ENCODE results near the gene OR10A4. TPM values are rescaled to one million over a fixed set of nuclear protein-coding genes. Genes with fewer than 3 reads are reported as not detected.
"Not testable (repeated sequence)": the region's sequence is repeated elsewhere in the genome, so short reads cannot be mapped to it uniquely, and the experiment has no call there.

The OR10A4 gene
- total RNA-seq, 1 donor from 2014 or later = not detected

DNA sequence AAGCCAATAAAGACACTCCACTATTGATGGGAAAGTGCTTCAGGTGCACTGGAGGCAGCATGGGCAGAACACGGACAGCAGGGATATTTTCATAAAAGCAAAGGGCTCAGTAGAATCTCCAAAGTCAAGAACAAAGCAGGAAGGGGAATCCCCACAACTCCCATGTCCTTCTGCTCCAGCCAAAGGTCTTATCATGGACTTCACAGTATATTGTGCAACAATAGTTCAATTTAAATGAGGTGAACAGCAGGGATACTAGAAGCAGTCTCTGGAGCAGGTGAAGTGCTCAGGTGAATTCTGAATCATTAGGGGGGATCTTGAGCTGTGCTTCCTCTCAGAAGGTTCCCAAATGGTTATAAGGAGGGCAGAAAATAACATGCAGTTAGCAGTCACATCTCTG, 22.5 kb downstream of the OR10A4 start:
- H3K4me1 Mint-ChIP-seq = no peaks in the 10 kb centered on the region
- no peak for DNase-seq (ENCODE audit: low read depth, low spot score)
- TF ChIP-seq, protein P1, sequence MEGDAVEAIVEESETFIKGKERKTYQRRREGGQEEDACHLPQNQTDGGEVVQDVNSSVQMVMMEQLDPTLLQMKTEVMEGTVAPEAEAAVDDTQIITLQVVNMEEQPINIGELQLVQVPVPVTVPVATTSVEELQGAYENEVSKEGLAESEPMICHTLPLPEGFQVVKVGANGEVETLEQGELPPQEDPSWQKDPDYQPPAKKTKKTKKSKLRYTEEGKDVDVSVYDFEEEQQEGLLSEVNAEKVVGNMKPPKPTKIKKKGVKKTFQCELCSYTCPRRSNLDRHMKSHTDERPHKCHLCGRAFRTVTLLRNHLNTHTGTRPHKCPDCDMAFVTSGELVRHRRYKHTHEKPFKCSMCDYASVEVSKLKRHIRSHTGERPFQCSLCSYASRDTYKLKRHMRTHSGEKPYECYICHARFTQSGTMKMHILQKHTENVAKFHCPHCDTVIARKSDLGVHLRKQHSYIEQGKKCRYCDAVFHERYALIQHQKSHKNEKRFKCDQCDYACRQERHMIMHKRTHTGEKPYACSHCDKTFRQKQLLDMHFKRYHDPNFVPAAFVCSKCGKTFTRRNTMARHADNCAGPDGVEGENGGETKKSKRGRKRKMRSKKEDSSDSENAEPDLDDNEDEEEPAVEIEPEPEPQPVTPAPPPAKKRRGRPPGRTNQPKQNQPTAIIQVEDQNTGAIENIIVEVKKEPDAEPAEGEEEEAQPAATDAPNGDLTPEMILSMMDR (conservative IDR thresholded peaks at IDR 0.05) = no peak
- H3K27me3 Mint-ChIP-seq (ENCODE audit: low read depth) = no peaks in the 10 kb centered on the region
- no peak overlapping the region for H3K4me3 Mint-ChIP-seq
- H3K27ac Mint-ChIP-seq (ENCODE audit: unreplicated experiment) = no peak overlapping the region
- no peaks in the 10 kb centered on the region for H3K36me3 Mint-ChIP-seq (ENCODE audit: low read depth)
- H3K9me3 Mint-ChIP-seq = peaks cover 3% of the 10 kb centered on the region

DNA sequence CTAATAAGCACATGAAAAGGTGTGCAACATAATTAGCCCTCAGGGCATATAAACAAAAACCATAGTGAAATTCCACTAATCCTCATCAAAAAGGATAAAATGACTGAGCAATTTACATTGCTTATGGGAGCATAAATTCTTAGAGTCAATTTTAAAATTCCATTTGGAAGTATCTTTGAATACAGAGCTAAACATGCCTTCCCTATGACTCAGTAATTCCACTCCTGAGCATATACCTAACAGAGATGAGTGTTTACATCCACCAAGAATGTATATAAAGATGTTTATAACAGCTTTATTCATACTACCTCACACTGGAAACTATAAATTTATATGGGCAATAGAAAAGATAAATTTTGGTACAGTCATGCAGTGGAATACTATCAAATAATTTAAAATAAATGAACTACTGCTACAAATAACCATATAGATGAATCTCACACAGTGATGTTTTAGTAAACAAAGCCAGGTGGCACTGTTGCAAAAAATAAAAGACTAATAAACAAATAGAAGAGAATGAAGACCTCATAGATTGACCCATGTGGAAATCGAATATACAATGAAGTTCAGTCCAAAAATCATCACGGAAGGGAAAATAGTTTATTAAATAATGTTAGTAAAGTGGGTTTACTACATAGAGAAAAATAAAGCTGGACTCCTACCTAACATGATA, 24.0 kb downstream of the OR10A4 start:
- Mint-ChIP-seq H3K27ac (ENCODE audit: unreplicated experiment) (no peak overlapping the region), H3K4me1 (no peaks in the 10 kb centered on the region), H3K36me3 (ENCODE audit: low read depth) (no peaks in the 10 kb centered on the region), H3K4me3 (no peak overlapping the region), H3K9me3 (peaks cover 3% of the 10 kb centered on the region), H3K27me3 (ENCODE audit: low read depth) (no peaks in the 10 kb centered on the region)
- DNase-seq (ENCODE audit: low read depth, low spot score) = no peak
- TF ChIP-seq, protein P1 (conservative IDR thresholded peaks at IDR 0.05) = peak; percentile 29

DNA sequence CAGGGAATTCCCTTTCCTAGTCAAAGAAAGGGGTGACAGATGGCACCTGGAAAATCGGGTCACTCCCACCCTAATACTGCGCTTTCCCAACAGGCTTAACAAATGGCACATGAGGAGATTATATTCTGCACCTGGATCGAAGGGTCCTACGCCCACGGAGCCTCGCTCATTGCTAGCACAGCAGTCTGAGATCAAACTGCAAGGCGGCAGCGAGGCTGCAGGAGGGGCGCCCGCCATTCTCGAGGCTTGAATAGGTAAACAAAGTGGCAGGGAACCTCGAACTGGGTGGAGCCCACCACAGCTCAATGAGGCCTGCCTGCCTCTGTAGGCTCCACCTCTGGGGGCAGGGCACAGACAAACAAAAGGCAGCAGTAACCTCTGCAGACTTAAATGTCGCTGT, 28.4 kb downstream of the OR10A4 start:
- not testable (repeated sequence) for H3K27me3 Mint-ChIP-seq (ENCODE audit: low read depth); H3K4me1 Mint-ChIP-seq; DNase-seq (ENCODE audit: low read depth, low spot score); H3K9me3 Mint-ChIP-seq; H3K27ac Mint-ChIP-seq (ENCODE audit: unreplicated experiment); H3K4me3 Mint-ChIP-seq; H3K36me3 Mint-ChIP-seq (ENCODE audit: low read depth)

DNA sequence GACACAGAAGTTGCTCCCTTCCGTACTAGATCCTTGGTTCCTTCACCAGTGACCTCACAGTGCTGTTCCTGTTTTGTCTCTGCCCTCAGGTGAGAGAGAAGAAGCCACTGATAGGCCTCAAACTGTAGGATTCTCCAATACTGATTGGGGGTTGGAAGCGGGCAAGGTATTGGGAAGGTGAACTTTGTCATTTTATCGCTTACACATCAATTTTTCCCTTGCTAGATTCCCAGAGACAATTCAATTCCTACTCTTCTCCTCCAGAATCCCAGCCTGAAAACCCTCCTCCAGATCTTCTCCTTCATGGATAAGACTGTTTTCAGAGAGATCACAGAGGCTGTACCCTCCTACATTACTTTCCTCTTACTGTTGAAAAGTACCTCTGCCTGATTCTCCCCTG, 35.0 kb downstream of the OR10A4 start:
- no peaks in the 10 kb centered on the region for H3K9me3 Mint-ChIP-seq
- no peaks in the 10 kb centered on the region for H3K27me3 Mint-ChIP-seq (ENCODE audit: low read depth)
- no peak overlapping the region for H3K4me3 Mint-ChIP-seq
- no peaks in the 10 kb centered on the region for H3K4me1 Mint-ChIP-seq
- H3K36me3 Mint-ChIP-seq (ENCODE audit: low read depth) = no peaks in the 10 kb centered on the region
- H3K27ac Mint-ChIP-seq (ENCODE audit: unreplicated experiment) = no peak overlapping the region
- TF ChIP-seq, protein P1 (conservative IDR thresholded peaks at IDR 0.05) = no peak
- no peak for DNase-seq (ENCODE audit: low read depth, low spot score)

DNA sequence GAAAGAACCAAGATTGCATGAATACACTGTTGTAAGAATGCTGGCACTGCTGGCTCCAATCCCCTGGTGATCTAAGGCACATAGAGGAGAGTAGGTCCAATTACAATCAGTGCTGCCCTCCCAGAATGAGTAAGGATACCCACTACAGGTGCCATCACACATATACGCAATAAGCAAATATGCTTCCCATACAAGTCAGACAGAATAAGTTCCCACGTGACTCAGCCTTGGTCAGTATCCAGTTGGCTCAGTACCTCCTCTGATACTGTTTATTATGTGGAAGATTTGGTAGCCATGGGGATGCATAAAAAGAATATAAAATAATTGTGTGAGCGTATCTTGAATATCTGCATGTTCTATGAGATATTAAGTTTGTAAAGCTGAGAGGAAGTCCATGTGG, 35.5 kb downstream of the OR10A4 start:
- DNase-seq (ENCODE audit: low read depth, low spot score) = no peak
- Mint-ChIP-seq H3K36me3 (ENCODE audit: low read depth) (no peaks in the 10 kb centered on the region), H3K4me1 (no peaks in the 10 kb centered on the region), H3K27ac (ENCODE audit: unreplicated experiment) (no peak overlapping the region), H3K27me3 (ENCODE audit: low read depth) (no peaks in the 10 kb centered on the region), H3K9me3 (no peaks in the 10 kb centered on the region), H3K4me3 (no peak overlapping the region)
- TF ChIP-seq, protein P1 (conservative IDR thresholded peaks at IDR 0.05) = no peak

DNA sequence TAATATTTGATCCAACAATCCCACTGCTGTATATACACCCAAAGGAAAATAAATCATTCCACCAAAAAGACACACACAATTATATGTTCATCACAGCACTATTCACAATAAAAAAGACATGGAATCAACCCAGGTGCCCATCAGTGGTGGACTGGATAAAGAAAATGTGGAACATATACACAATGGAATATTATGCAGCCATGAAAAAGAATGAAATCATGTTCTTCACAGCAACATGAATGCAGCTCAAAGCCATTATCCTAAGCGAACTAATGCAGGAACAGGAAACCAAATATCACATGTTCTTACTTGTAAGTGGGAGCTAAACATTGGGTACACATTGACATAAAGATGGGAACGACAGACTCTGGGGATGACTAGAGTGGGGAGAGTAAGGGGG, 43.3 kb downstream of the OR10A4 start:
- DNase-seq (ENCODE audit: low read depth, low spot score) = no peak
- Mint-ChIP-seq H3K27me3 (ENCODE audit: low read depth) (no peaks in the 10 kb centered on the region), H3K4me1 (no peaks in the 10 kb centered on the region), H3K36me3 (ENCODE audit: low read depth) (no peaks in the 10 kb centered on the region), H3K9me3 (no peaks in the 10 kb centered on the region), H3K4me3 (no peak overlapping the region), H3K27ac (ENCODE audit: unreplicated experiment) (no peak overlapping the region)
- TF ChIP-seq, protein P1 (conservative IDR thresholded peaks at IDR 0.05) = no peak

Data from neural crest cell (in vitro differentiated cells).